Measurements from ENCODE around the gene LHFPL2.
"Not testable (repeated sequence)": the region's sequence is repeated elsewhere in the genome, so short reads cannot be mapped to it uniquely, and the experiment has no call there.

The LHFPL2 gene

DNA sequence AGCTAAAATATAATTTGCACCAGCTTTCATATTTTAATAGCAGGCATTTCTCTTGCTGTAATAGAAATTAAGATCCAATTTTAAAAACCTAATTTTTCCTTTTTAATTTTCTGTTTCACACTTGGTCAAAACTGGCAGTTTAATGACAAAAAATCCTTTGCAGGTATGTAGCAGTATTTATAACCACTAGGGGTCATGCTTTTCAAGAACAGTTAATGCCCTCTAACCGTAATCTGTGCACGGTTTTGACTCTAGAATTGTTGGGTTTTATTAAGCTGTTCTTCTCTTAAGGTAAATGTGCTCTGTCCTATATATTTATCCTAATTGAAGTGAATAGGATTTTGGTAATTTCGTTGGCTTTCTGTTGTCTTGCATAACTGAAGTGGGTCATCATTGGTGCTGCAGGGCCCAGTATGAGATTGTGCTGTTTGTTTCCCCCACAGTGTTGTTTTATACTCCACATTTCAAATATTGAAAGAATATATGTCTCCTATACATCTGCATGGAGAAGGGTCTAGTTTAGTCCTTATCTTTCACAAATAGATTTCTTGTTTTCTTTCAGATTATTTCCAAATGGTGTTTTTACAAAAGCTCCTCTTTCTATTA, 180.7 kb downstream of the LHFPL2 start:
- DNase-seq (ENCODE audit: low read depth): no peak

DNA sequence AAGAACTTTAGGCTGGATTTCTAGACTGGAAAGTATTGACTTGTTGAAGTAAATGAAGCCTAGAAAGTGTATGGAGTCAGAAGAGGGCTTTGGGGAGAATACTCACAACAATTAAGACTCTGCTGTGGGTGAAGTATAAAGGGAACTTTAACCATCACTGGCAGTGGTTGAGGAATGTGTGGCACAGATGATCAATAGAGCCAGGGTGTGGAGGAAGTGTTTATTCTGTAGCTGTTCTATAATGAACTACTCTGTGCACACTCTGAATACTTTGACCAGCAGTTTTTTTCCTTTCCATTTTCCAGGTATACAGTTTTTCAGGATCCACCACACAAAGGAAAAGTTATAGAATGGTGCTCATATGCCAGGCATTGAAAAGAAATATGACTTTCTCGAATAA, 181.4 kb downstream of the LHFPL2 start:
- DNase-seq (ENCODE audit: low read depth): no peak

DNA sequence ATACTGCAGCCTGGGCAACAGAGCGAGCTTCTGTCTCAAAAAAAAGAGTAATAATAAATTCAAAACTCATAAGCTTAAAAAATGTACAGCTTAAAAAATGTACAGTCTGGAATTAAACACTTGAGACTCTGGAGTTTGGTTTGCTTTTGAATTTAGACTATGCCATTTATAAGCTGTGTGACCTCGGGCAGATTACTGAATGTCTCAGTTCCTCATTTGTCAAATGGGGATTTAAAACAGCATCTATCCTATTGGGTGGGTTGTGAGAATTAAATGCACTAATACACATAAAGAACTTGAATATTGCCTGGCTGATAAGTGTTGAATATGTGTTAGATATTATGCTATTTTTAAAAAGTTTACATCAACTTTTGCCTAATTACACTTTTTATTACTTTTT, 189.7 kb downstream of the LHFPL2 start:
- DNase-seq (ENCODE audit: low read depth): no peak

DNA sequence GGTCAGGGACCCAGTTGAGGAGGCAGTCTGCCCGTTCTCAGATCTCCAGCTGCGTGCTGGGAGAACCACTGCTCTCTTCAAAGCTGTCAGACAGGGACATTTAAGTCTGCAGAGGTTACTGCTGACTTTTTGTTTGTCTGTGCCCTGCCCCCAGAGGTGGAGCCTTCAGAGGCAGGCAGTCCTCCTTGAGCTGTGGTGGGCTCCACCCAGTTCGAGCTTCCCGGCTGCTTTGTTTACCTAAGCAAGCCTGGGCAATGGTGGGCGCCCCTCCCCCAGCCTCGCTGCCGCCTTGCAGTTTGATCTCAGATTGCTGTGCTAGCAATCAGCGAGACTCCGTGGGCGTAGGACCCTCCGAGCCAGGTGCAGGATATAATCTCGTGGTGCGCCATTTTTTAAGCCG, 191.1 kb downstream of the LHFPL2 start:
- not testable (repeated sequence) for DNase-seq (ENCODE audit: low read depth)

DNA sequence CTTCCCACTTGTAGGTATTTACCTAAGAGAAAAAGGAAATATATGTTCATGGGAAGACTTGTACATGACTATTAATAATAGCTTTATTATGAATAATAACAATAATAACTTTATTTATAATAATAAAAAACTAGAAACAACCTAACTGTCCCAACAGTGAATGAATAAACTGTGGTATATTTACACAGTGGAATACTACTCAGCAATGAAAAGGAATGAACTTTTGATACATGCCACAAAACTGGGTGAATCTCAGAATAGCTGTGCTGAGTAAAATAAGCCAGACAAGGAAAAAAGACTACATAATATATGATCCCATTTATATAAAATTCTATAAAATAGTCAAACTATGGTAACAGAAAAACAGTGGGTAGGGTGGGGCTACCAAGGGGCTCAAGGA, 199.5 kb downstream of the LHFPL2 start:
- no peak for DNase-seq (ENCODE audit: low read depth)

DNA sequence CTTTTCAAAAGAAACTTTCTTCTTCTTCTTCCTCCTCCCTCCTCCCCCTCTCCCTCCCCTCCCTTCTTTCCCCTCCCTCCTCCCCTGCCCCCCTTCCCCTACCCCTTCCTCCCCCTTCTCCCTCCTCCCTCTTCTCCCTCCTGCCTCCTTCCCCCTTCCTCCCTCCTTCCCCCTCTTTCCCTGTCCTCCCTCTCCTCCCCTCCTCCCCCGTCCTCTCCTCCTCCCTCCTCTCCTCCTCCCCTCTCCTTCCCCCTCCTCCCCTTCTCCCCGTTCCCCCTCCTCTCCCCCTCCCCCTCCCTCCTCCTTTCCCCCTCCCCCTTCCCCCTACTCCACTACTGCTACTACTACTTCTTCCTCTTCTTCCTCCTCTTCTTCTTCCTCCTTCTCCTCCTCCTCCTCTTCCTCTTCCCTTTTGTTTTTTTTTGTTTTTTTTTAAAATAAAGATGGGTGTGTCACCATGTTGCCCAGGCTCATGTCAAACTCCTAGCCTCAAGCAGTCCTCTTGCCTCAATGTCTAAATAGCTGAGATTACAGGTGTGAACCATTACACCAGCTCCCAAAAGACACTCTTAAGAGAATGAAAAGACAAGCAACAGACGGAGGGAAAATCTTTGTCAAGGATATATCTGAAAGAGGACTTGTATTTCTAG, 200.7 kb downstream of the LHFPL2 start:
- DNase-seq (ENCODE audit: low read depth): no peak
